ENCODE results near the gene UBR3.

Gene UBR3

GRCh38 chr2:169997140-169997887 lies 170.1 kb downstream of the UBR3 start:
- TF ChIP-seq SIN3A (IDR thresholded peaks at IDR 0.05; ENCODE audit: borderline replicate concordance, insufficient read depth, low read length) (no peak), FOXP2 (optimal IDR thresholded peaks at IDR 0.05; ENCODE audit: borderline replicate concordance, extremely low read depth, extremely low read length, insufficient read depth) (no peak), TAF1 (IDR thresholded peaks at IDR 0.05; ENCODE audit: borderline replicate concordance, insufficient read depth, low read length) (no peak), REST (IDR thresholded peaks at IDR 0.05; ENCODE audit: insufficient read depth in 1 of 2, low read depth in 2 of 2, low read length in 2 of 2) (no peak), POLR2AphosphoS5 (IDR thresholded peaks at IDR 0.05; ENCODE audit: low read depth, low read length) (no peak)

GRCh38 chr2:169999054-169999453 lies 171.8 kb downstream of the UBR3 start:
- TF ChIP-seq TAF1 (IDR thresholded peaks at IDR 0.05; ENCODE audit: borderline replicate concordance, insufficient read depth, low read length), result no peak
- no peak for TF ChIP-seq POLR2AphosphoS5 (IDR thresholded peaks at IDR 0.05; ENCODE audit: low read depth, low read length)
- TF ChIP-seq FOXP2 (optimal IDR thresholded peaks at IDR 0.05; ENCODE audit: borderline replicate concordance, extremely low read depth, extremely low read length, insufficient read depth), result no peak
- TF ChIP-seq SIN3A (IDR thresholded peaks at IDR 0.05; ENCODE audit: borderline replicate concordance, insufficient read depth, low read length), result no peak
- TF ChIP-seq REST (IDR thresholded peaks at IDR 0.05; ENCODE audit: insufficient read depth in 1 of 2, low read depth in 2 of 2, low read length in 2 of 2), result no peak

GRCh38 chr2:170002096-170002495 lies 174.8 kb downstream of the UBR3 start:
- TF ChIP-seq SIN3A (IDR thresholded peaks at IDR 0.05; ENCODE audit: borderline replicate concordance, insufficient read depth, low read length) (no peak), POLR2AphosphoS5 (IDR thresholded peaks at IDR 0.05; ENCODE audit: low read depth, low read length) (no peak), REST (IDR thresholded peaks at IDR 0.05; ENCODE audit: insufficient read depth in 1 of 2, low read depth in 2 of 2, low read length in 2 of 2) (no peak), TAF1 (IDR thresholded peaks at IDR 0.05; ENCODE audit: borderline replicate concordance, insufficient read depth, low read length) (no peak), FOXP2 (optimal IDR thresholded peaks at IDR 0.05; ENCODE audit: borderline replicate concordance, extremely low read depth, extremely low read length, insufficient read depth) (no peak)

- no peak for TF ChIP-seq SIN3A (IDR thresholded peaks at IDR 0.05; ENCODE audit: borderline replicate concordance, insufficient read depth, low read length)
- TF ChIP-seq TAF1 (IDR thresholded peaks at IDR 0.05; ENCODE audit: borderline replicate concordance, insufficient read depth, low read length), result no peak
- TF ChIP-seq FOXP2 (optimal IDR thresholded peaks at IDR 0.05; ENCODE audit: borderline replicate concordance, extremely low read depth, extremely low read length, insufficient read depth), result no peak
- no peak for TF ChIP-seq POLR2AphosphoS5 (IDR thresholded peaks at IDR 0.05; ENCODE audit: low read depth, low read length)
Observed at GRCh38 chr2:170005702-170006101, 178.4 kb downstream of the UBR3 start.

GRCh38 chr2:170006587-170007325 lies 179.5 kb downstream of the UBR3 start:
- TF ChIP-seq TAF1 (IDR thresholded peaks at IDR 0.05; ENCODE audit: borderline replicate concordance, insufficient read depth, low read length) (no peak), SIN3A (IDR thresholded peaks at IDR 0.05; ENCODE audit: borderline replicate concordance, insufficient read depth, low read length) (no peak), POLR2AphosphoS5 (IDR thresholded peaks at IDR 0.05; ENCODE audit: low read depth, low read length) (no peak), FOXP2 (optimal IDR thresholded peaks at IDR 0.05; ENCODE audit: borderline replicate concordance, extremely low read depth, extremely low read length, insufficient read depth) (no peak), REST (IDR thresholded peaks at IDR 0.05; ENCODE audit: insufficient read depth in 1 of 2, low read depth in 2 of 2, low read length in 2 of 2) (no peak)

All from PFSK-1 (cell line).